GM08714 (cell line): Measurements from ENCODE around the gene SPSB1.
"Not testable (repeated sequence)": the region's sequence is repeated elsewhere in the genome, so short reads cannot be mapped to it uniquely, and the experiment has no call there.

Experiments
- H3K4me3 ChIP-seq: fragments of 200-500 bp; sonication (Bioruptor generic); 2 replicates; pipeline ENCODE4 v1.5.1; 2014; ENCODE audit warnings: mild to moderate bottlenecking, low read length, inconsistent platforms
- ZNF274 ChIP-seq: IDR thresholded peaks from 2 replicates; pipeline ENCODE4 v1.6.1; 2012; ENCODE audit warnings: mild to moderate bottlenecking, low read depth, low read length

Gene SPSB1

GRCh38 chr1:9294910-9295636 lies 2.4 kb downstream of the SPSB1 start:
- TF ChIP-seq ZNF274, result no peak
- H3K4me3 ChIP-seq, result no peak overlapping the region

- H3K4me3 ChIP-seq, result no peak overlapping the region
- no peak for TF ChIP-seq ZNF274
Observed at GRCh38 chr1:9295884-9296283, 3.2 kb downstream of the SPSB1 start.

GRCh38 chr1:9296850-9297249 lies 4.2 kb downstream of the SPSB1 start:
- no peak overlapping the region for H3K4me3 ChIP-seq
- no peak for TF ChIP-seq ZNF274

GRCh38 chr1:9297831-9298230 lies 5.1 kb downstream of the SPSB1 start:
- H3K4me3 ChIP-seq, result no peak overlapping the region
- TF ChIP-seq ZNF274, result no peak

GRCh38 chr1:9298282-9298681 lies 5.6 kb downstream of the SPSB1 start:
- no peak overlapping the region for H3K4me3 ChIP-seq
- TF ChIP-seq ZNF274, result no peak

- not testable (repeated sequence) for H3K4me3 ChIP-seq
Observed at GRCh38 chr1:9299571-9300541, 7.2 kb downstream of the SPSB1 start.

- H3K4me3 ChIP-seq, result no peak overlapping the region
- no peak for TF ChIP-seq ZNF274
Observed at GRCh38 chr1:9300573-9300972, 7.9 kb downstream of the SPSB1 start.

- TF ChIP-seq ZNF274, result no peak
- H3K4me3 ChIP-seq, result no peak overlapping the region
Observed at GRCh38 chr1:9302745-9303524, 10.2 kb downstream of the SPSB1 start.

GRCh38 chr1:9303916-9304315 lies 11.2 kb downstream of the SPSB1 start:
- no peak overlapping the region for H3K4me3 ChIP-seq
- TF ChIP-seq ZNF274, result no peak

GRCh38 chr1:9305216-9305615 lies 12.5 kb downstream of the SPSB1 start:
- H3K4me3 ChIP-seq, result no peak overlapping the region
- no peak for TF ChIP-seq ZNF274

GRCh38 chr1:9306006-9306405 lies 13.3 kb downstream of the SPSB1 start:
- H3K4me3 ChIP-seq, result no peak overlapping the region
- TF ChIP-seq ZNF274, result no peak

GRCh38 chr1:9307303-9307702 lies 14.6 kb downstream of the SPSB1 start:
- no peak for TF ChIP-seq ZNF274
- H3K4me3 ChIP-seq, result no peak overlapping the region

GRCh38 chr1:9308236-9308785 lies 15.6 kb downstream of the SPSB1 start:
- no peak for TF ChIP-seq ZNF274
- no peak overlapping the region for H3K4me3 ChIP-seq

GRCh38 chr1:9309080-9309479 lies 16.4 kb downstream of the SPSB1 start:
- H3K4me3 ChIP-seq, result no peak overlapping the region
- TF ChIP-seq ZNF274, result no peak
